ENCODE data around the gene PADI1. TPM values are rescaled to one million over a fixed set of nuclear protein-coding genes. Genes with fewer than 3 reads are reported as not detected.
A peak's percentile ranks its signal among the peaks of the same experiment; 100 is the strongest.

Gene PADI1
- total and polyA plus RNA-seq, 2 of the 8 experiments (the other 6 are each of a cell fraction or from before 2014, with no cell fraction given) = 0.20 to 0.30 TPM

- Histone ChIP-seq H3K9me3 (ENCODE audit: insufficient read depth in 2 of 2, low read depth in 1 of 2, low read length in 1 of 2) (no peaks in the 10 kb centered on the region), H2BK15ac (ENCODE audit: low read length) (no peak overlapping the region), H2AFZ (ENCODE audit: low read length) (0 out of 2 replicates have a peak overlapping the region, but pooled peaks have one; percentile 63), H3K14ac (ENCODE audit: insufficient read length) (no peak overlapping the region), H3K9ac (replicated peaks in 1 of 4; ENCODE audit: extremely low read depth in 1 of 4, low read depth in 3 of 4, low read length in 3 of 4) (no peak overlapping the region), H3K36me3 (ENCODE audit: control insufficient read depth in 2 of 4, insufficient read depth in 4 of 4, low read length in 3 of 4) (no peaks in the 10 kb centered on the region), H2BK12ac (ENCODE audit: low read depth, low read length) (0 out of 2 replicates have a peak overlapping the region, but pooled peaks have one; percentile 60), H2BK120ac (replicated peaks; ENCODE audit: low read depth, low read length) (no peak overlapping the region), H3K4me1 (replicated peaks in 1 of 4; ENCODE audit: control insufficient read depth in 3 of 4, insufficient read depth in 4 of 4, low read length in 3 of 4) (no peaks in the 10 kb centered on the region; a peak in 1 of 7 replicates), H3K4me2 (ENCODE audit: insufficient read depth in 1 of 2, low read depth in 2 of 2, low read length in 2 of 2) (no peak overlapping the region), H3K79me2 (ENCODE audit: control insufficient read depth in 1 of 2, insufficient read depth in 2 of 2, low read length in 2 of 2) (no peaks in the 10 kb centered on the region), H3K4ac (replicated peaks; ENCODE audit: insufficient read length, low read depth, low read length) (no peak overlapping the region), H2BK20ac (ENCODE audit: low read length) (no peak overlapping the region), H3K79me1 (ENCODE audit: low read depth, low read length) (no peaks in the 10 kb centered on the region), H3K4me3 (ENCODE audit: extremely low read depth in 1 of 4, insufficient read depth in 2 of 4, low read depth in 3 of 4, low read length in 4 of 4) (no peak overlapping the region), H3K27ac (ENCODE audit: low read depth, low read length) (no peak overlapping the region), H3K23ac (ENCODE audit: insufficient read length) (no peak overlapping the region), H2AK5ac (ENCODE audit: low read depth, low read length) (no peak overlapping the region), H2BK5ac (ENCODE audit: low read depth, low read length) (no peak overlapping the region), H4K91ac (replicated peaks; ENCODE audit: insufficient read length, low read length) (no peak overlapping the region), H4K8ac (ENCODE audit: extremely low read depth, insufficient read depth, low read length) (no peak overlapping the region), H3K27me3 (replicated peaks in 1 of 4; ENCODE audit: control insufficient read depth in 3 of 4, extremely low read depth in 1 of 4, insufficient read depth in 3 of 4, low read length in 3 of 4) (no peaks in the 10 kb centered on the region), H4K20me1 (replicated peaks in 1 of 2; ENCODE audit: control insufficient read depth in 1 of 2, insufficient read depth in 2 of 2, low read length in 2 of 2) (no peaks in the 10 kb centered on the region), H3K23me2 (ENCODE audit: low read depth, low read length) (peaks cover 2% of the 10 kb centered on the region; the same call in 1 of the 2 replicates), H3K56ac (replicated peaks; ENCODE audit: insufficient read length, low read depth, low read length) (no peak overlapping the region), H4K5ac (ENCODE audit: insufficient read length, low read depth, low read length) (no peak overlapping the region), H3K18ac (ENCODE audit: extremely low read depth, low read length) (peak overlapping the region; percentile 78; the same call in 1 of the 2 replicates)
- WGBS, 2 experiments (ENCODE audit: extremely low coverage in 1 of 2, insufficient coverage in 1 of 2, insufficient read length in 1 of 2, insufficient replicate concordance in 2 of 2, low coverage in 1 of 2, low lambda C conversion rate in 2 of 2, missing lambda C conversion rate in 1 of 2) = 81% methylated on average over 9 of the region's 9 CpGs; no CpG with 5 or more reads in 1 of the 2 experiments
- FAIRE-seq (no peak), DNase-seq (ENCODE audit: low read depth in 1 of 2, low spot score in 2 of 2) (no peak)
- ChIA-PET CTCF (ENCODE audit: partially characterized antibody) (interaction anchor here (0.6 to 1.5 kb wide), 5 partner anchors 12 to 207 kb away, joined by 3 to 5 read pairs (median 3); no protein-coding TSS in a partner anchor), POLR2A (ENCODE audit: partially characterized antibody) (interaction anchor here (0.6 to 1.1 kb wide), 3 partner anchors 9 to 444 kb away, joined by 3 read pairs; no protein-coding TSS in a partner anchor)
- TF ChIP-seq FOSL1 (IDR thresholded peaks at IDR 0.05; ENCODE audit: insufficient read depth, low read depth, low read length) (no peak), ASH2L (IDR thresholded peaks at IDR 0.05; ENCODE audit: low read length) (no peak), SP1 (IDR thresholded peaks at IDR 0.05; ENCODE audit: low read depth, low read length) (no peak), KDM1A (IDR thresholded peaks at IDR 0.05; ENCODE audit: borderline replicate concordance, low read length) (no peak), SIN3A (conservative IDR thresholded peaks at IDR 0.05 in 1 of 2, IDR thresholded peaks at IDR 0.05 in 1 of 2; ENCODE audit: low read depth in 1 of 2, low read length in 2 of 2) (no peak), KDM4A (IDR thresholded peaks at IDR 0.05; ENCODE audit: low read depth, low read length, severe bottlenecking) (no peak), POU5F1 (IDR thresholded peaks at IDR 0.05; ENCODE audit: low read depth, low read length) (no peak)
- TF ChIP-seq, protein P1, sequence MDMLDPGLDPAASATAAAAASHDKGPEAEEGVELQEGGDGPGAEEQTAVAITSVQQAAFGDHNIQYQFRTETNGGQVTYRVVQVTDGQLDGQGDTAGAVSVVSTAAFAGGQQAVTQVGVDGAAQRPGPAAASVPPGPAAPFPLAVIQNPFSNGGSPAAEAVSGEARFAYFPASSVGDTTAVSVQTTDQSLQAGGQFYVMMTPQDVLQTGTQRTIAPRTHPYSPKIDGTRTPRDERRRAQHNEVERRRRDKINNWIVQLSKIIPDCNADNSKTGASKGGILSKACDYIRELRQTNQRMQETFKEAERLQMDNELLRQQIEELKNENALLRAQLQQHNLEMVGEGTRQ (IDR thresholded peaks at IDR 0.05; ENCODE audit: low read length) = no peak
Observed at GRCh38 chr1:17201201-17202021, 3.5 kb upstream of the PADI1 start.
